Dendritic cell treated with granulocyte-macrophage colony-stimulating factor and Interleukin-4, amounts not matched to agents 40 ng/mL and 50 ng/mL, for 4 days (primary cell): ENCODE measurements around the gene EDRF1.

Source experiments
- H3K27ac Mint-ChIP-seq: one replicate; pipeline ENCODE4 v1.8.0; 2022; ENCODE audit warnings: mild to moderate bottlenecking, mixed read lengths
- H3K27me3 Mint-ChIP-seq: one replicate; pipeline ENCODE4 v1.8.0; 2022; ENCODE audit warnings: mild to moderate bottlenecking, mixed read lengths
- H3K36me3 Mint-ChIP-seq: one replicate; pipeline ENCODE4 v1.8.0; 2022; ENCODE audit warnings: low read depth, mixed read lengths
- H3K4me1 Mint-ChIP-seq: one replicate; pipeline ENCODE4 v1.8.0; 2022; ENCODE audit warnings: low read depth, mixed read lengths
- H3K4me3 Mint-ChIP-seq: one replicate; pipeline ENCODE4 v1.8.0; 2022; ENCODE audit warnings: mild to moderate bottlenecking, moderate library complexity, mixed read lengths
- H3K9me3 Mint-ChIP-seq: one replicate; pipeline ENCODE4 v1.8.0; 2022; ENCODE audit warnings: mixed read lengths
- intact Hi-C: fragments of 100-400 bp; cut with micrococcal nuclease; formaldehyde crosslinking; loops from one replicate; pipeline ENCODE4 v1.15.0; 2022

Gene EDRF1

GRCh38 chr10:125799451-125800182 lies 80.1 kb downstream of the EDRF1 start:
- Mint-ChIP-seq H3K9me3 (no peaks in the 10 kb centered on the region), H3K27me3 (no peaks in the 10 kb centered on the region), H3K27ac (no peak overlapping the region), H3K4me1 (no peaks in the 10 kb centered on the region), H3K4me3 (no peak overlapping the region), H3K36me3 (peaks cover 83% of the 10 kb centered on the region)
- intact Hi-C loops: no loop called here

GRCh38 chr10:125801574-125801973 lies 82.1 kb downstream of the EDRF1 start:
- Mint-ChIP-seq H3K4me1 (no peaks in the 10 kb centered on the region), H3K36me3 (peaks cover 86% of the 10 kb centered on the region), H3K27ac (no peak overlapping the region), H3K9me3 (no peaks in the 10 kb centered on the region), H3K4me3 (no peak overlapping the region), H3K27me3 (no peaks in the 10 kb centered on the region)
- intact Hi-C loops: no loop called here

- no peak overlapping the region for H3K27ac Mint-ChIP-seq
- intact Hi-C loops: no loop called here
- peaks cover 86% of the 10 kb centered on the region for H3K36me3 Mint-ChIP-seq
- H3K4me3 Mint-ChIP-seq: no peak overlapping the region
- no peaks in the 10 kb centered on the region for H3K27me3 Mint-ChIP-seq
- no peaks in the 10 kb centered on the region for H3K4me1 Mint-ChIP-seq
- H3K9me3 Mint-ChIP-seq: no peaks in the 10 kb centered on the region
Observed at GRCh38 chr10:125802131-125802530, 82.6 kb downstream of the EDRF1 start.

GRCh38 chr10:125802739-125803138 lies 83.2 kb downstream of the EDRF1 start:
- Mint-ChIP-seq H3K4me1 (no peaks in the 10 kb centered on the region), H3K27me3 (no peaks in the 10 kb centered on the region), H3K36me3 (peaks cover 86% of the 10 kb centered on the region), H3K9me3 (no peaks in the 10 kb centered on the region), H3K27ac (no peak overlapping the region), H3K4me3 (no peak overlapping the region)
- intact Hi-C loops: no loop called here

- Mint-ChIP-seq H3K36me3 (peaks cover 69% of the 10 kb centered on the region), H3K27ac (no peak overlapping the region), H3K27me3 (no peaks in the 10 kb centered on the region), H3K4me1 (no peaks in the 10 kb centered on the region), H3K4me3 (no peak overlapping the region), H3K9me3 (no peaks in the 10 kb centered on the region)
- intact Hi-C loops: no loop called here
Observed at GRCh38 chr10:125808047-125808446, 88.5 kb downstream of the EDRF1 start.

- Mint-ChIP-seq H3K27me3 (no peaks in the 10 kb centered on the region), H3K36me3 (peaks cover 72% of the 10 kb centered on the region), H3K27ac (no peak overlapping the region), H3K4me3 (no peak overlapping the region), H3K4me1 (no peaks in the 10 kb centered on the region), H3K9me3 (no peaks in the 10 kb centered on the region)
- intact Hi-C loops: no loop called here
Observed at GRCh38 chr10:125811251-125811650, 91.7 kb downstream of the EDRF1 start.

- no peaks in the 10 kb centered on the region for H3K9me3 Mint-ChIP-seq
- H3K4me3 Mint-ChIP-seq: no peak overlapping the region
- no peaks in the 10 kb centered on the region for H3K4me1 Mint-ChIP-seq
- H3K27me3 Mint-ChIP-seq: no peaks in the 10 kb centered on the region
- H3K36me3 Mint-ChIP-seq: peaks cover 62% of the 10 kb centered on the region
- no peak overlapping the region for H3K27ac Mint-ChIP-seq
- intact Hi-C loops: no loop called here
Observed at GRCh38 chr10:125812128-125812750, 92.7 kb downstream of the EDRF1 start.
